MM.1S (cell line): Measurements from ENCODE around the gene TMEM218.

Experiments used
- EZH2 ChIP-seq: fragments of 300-600 bp; sonication (generic); optimal IDR thresholded peaks from 2 replicates; pipeline ENCODE3; 2017; ENCODE audit warnings: low read depth, mild to moderate bottlenecking, antibody characterized with exemption, low read length, mixed read lengths
- EZH2phosphoT487 ChIP-seq: fragments of 300-600 bp; sonication (generic); IDR thresholded peaks from 2 replicates; pipeline ENCODE4 v1.6.1; 2018; ENCODE audit warnings: antibody characterized with exemption, low read length
- TF ChIP-seq, protein P1 (sequence below): fragments of 300-600 bp; sonication (generic); IDR thresholded peaks from 2 replicates; pipeline ENCODE4 v1.5.1; 2016; ENCODE audit warnings: antibody characterized with exemption, low read length, mixed read lengths

- no peak for TF ChIP-seq EZH2
- TF ChIP-seq, protein P1, sequence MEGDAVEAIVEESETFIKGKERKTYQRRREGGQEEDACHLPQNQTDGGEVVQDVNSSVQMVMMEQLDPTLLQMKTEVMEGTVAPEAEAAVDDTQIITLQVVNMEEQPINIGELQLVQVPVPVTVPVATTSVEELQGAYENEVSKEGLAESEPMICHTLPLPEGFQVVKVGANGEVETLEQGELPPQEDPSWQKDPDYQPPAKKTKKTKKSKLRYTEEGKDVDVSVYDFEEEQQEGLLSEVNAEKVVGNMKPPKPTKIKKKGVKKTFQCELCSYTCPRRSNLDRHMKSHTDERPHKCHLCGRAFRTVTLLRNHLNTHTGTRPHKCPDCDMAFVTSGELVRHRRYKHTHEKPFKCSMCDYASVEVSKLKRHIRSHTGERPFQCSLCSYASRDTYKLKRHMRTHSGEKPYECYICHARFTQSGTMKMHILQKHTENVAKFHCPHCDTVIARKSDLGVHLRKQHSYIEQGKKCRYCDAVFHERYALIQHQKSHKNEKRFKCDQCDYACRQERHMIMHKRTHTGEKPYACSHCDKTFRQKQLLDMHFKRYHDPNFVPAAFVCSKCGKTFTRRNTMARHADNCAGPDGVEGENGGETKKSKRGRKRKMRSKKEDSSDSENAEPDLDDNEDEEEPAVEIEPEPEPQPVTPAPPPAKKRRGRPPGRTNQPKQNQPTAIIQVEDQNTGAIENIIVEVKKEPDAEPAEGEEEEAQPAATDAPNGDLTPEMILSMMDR, result no peak
- TF ChIP-seq EZH2phosphoT487, result no peak
Measured at GRCh38 chr11:125123194-125123946, 11.9 kb upstream of the TMEM218 start.
